HG03108 (cell line): ENCODE data around the gene SLC25A29.
A peak's percentile ranks its signal among the peaks of the same experiment; 100 is the strongest.

Source experiments
- ATAC-seq: cut with Tn5 transposase; IDR thresholded peaks from one replicate; pipeline ENCODE4 v1.9.1; 2021; ENCODE audit warnings: moderate library complexity; ENCODE audit not compliant: unreplicated experiment

The SLC25A29 gene

GRCh38 chr14:100332797-100333196, 26.6 kb upstream of the SLC25A29 start:
- peak; percentile 43 for ATAC-seq

DNA sequence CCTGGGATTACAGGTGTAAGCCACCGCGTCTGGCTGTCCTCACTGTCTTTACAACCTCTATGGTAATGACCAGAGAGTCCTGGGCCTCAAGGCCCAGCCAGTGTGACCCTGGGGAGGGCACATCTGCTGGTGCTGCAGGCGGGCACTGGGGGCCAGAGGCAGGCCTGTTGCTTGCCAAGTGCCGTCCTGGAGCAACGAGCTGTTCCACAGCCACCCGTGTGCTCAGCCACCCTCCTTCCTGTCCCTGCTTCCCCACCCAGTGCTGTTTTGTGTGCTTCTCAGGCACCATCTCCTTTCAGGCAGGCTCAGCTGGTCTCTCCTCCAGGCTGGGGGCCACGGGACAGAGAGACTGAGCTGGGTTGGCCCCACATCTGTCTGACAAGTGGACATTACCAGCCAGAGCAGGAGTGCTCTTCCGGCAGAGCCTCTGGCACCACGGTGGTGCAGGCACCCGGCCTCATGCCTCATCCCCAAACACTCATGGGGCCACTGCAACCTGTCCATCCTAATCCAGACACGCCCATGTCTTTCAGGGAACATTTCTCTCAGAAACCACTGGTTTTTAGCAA, 25.9 kb upstream of the SLC25A29 start:
- no peak for ATAC-seq

- ATAC-seq, result no peak
Observed at GRCh38 chr14:100330388-100330931, 24.2 kb upstream of the SLC25A29 start.

DNA sequence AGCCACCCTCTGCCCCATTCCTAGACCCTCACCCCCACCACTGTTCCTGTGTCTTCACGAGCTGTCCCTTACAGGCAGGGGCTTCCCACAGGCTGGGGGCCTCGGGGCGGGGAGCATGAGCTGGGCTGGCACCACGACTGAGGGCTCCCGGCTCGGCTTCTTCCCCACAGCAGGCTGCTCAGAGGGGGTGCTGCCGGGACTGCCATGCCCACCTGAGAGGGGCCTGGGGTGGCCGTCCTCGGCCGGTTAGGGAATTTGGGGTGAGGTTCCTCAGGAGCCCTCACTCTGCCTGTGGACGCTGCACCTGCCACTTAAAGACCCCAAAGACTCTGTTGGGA, 23.7 kb upstream of the SLC25A29 start:
- no peak for ATAC-seq

GRCh38 chr14:100329233-100330006, 23.2 kb upstream of the SLC25A29 start:
- no peak for ATAC-seq

DNA sequence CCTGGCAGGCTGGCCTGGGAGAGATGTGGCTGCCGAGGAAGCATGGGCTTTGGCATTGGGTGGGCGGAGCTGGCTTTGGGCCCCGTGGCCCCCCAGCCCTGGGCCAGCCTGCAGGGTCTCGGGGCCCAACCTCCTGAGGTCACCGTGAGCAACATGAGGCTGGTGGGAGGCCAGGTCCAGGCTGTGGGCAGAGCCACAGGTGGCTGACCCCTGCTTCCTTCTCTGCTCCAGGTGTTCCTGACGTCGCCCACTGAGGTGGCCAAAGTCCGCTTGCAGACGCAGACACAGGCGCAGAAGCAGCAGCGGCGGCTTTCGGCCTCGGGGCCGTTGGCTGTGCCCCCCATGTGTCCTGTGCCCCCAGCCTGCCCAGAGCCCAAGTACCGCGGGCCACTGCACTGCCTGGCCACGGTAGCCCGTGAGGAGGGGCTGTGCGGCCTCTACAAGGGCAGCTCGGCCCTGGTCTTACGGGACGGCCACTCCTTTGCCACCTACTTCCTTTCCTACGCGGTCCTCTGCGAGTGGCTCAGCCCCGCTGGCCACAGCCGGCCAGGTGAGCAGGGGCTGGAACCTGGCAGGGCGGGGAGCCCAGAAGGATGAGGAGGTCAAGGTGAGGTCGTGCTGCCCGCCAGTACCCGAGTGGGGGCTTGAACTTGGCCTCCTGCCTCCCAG, 22.4 kb upstream of the SLC25A29 start:
- no peak for ATAC-seq

GRCh38 chr14:100327128-100327527, 20.9 kb upstream of the SLC25A29 start:
- ATAC-seq, result no peak

DNA sequence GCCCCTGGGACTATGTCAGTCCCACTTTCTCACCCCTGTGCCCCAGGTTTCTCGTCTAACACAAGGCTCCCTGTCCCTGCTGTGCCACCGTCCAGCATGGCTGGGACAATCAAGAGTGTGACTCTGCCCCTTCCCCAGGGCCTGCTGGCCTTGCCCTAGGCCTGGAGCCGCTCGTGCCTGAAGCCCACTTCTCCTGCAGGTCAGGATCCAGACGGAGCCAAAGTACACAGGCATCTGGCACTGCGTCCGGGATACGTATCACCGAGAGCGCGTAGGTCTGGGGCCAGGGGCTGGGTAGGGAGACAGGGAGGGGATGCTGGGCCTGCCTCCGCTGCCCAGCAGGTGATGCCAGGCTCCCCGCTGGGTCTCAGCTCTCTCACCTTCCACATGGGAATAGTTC, 19.7 kb upstream of the SLC25A29 start:
- ATAC-seq, result no peak

DNA sequence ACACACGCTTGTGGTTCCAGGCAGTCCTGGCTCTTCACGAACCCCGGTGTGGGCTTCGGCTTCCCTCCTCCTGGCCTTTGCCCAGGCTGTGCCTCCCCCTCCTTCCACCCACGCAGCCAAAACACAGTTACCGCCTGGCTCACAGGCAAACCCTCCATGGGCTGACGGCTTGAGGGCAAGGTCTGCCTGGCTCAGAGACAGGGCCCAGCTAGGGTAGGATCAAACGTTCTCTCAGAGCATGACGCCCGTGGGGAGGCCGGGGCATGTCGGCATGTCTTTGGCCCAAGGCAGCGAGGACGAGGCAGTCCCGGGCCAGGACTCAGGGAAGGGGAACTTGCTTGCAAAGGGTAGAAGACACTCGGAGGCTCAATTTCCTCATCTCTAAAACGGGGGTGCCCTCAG, 19.0 kb upstream of the SLC25A29 start:
- ATAC-seq, result no peak

DNA sequence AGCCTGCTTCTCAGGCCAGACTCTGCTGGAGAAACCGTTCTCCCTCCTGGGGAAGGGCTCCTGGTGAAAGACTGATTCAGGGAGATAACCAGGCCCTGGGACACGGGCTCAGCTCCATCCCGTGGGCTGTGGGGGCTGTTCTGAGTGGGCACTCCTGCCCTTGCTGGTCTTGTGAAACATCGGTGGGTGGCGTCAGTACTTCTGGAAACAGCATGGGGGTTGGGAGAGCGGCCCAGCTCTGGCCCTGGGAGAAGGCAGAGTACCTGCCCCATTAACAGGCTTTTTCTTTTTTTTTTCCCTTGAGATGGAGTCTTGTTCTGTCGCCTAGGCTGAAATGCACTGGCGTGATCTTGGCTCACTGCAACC, 17.7 kb upstream of the SLC25A29 start:
- ATAC-seq, result no peak

DNA sequence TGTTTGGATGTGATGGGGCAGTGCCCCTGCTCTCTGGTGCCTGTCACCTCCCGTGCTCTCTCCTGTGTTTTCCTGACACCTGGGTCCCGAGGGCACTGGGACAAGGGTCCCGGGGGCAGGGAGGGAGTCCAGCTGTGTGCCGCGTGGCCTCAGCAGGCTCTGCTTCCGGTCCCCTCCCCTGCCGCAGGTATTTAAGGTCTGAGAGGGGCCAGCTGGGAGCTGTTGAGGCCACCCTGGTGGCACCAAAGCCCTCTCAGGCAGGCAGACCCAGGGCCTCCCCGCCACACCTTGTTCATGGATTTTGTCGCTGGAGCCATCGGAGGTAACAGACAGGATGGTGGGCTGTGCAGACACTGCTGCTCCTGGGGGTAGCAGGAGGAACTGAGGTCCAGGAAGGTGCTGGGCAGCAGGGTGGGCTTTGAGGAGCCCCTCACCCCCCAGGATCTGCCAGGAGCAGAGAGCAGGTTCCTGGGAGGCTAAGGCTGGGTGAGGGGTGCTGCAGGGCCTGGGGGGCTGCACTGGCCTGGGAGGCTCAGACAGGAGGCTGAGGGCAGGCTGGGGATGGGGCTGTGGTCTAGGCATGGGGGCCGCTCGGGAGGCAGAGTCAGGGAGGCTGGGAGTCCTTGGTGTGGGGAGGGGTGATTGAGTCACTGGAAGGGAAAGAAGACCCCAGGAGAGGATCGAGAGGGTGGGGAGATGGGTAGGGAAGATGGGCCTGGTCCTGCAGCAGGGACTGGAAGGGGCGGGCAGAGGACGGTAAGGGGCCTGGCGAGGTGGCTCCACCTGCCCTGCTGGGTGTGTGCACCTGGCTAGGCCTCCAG, 17.1 kb upstream of the SLC25A29 start, which contains the start of gene SLC25A47:
Gene SLC25A47, plus strand, starts transcription at position 219 of the 821 bp plus-strand sequence. Its CDS starts 76 bp downstream, at position 295.
- no peak for ATAC-seq

GRCh38 chr14:100322138-100322957, 16.1 kb upstream of the SLC25A29 start:
- ATAC-seq, result no peak

DNA sequence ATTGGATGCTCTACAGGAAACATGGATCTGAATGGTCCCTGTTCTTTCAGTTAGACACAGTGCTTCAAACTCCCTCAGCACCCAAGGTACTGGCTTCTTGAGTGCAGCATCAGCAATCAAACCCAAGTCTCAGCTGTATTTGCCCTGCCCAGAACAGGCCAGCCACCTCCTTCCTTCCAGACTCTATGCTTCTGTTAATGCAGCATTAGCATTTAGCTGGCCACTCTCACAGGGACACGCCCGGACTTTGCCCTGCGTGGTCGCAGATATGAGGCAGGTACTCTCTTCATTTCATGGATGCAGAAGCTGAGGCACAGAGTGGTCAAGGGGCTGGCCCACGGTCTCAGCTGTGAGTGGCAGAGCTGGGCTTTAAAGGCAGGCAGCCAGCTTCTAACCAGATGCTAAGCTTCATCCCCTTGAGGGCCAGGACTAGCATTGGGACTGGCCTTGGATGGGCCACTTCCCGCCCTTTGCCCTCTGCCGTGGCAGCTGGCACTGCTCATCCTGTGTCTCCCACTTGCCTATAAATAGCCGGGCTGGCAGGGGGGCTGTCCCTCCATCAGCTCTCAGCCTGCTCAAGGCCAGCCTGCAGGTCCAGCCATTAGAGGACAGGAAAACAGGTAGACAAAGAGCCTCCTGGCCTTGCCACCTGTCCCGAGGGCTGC, 15.4 kb upstream of the SLC25A29 start:
- no peak for ATAC-seq

DNA sequence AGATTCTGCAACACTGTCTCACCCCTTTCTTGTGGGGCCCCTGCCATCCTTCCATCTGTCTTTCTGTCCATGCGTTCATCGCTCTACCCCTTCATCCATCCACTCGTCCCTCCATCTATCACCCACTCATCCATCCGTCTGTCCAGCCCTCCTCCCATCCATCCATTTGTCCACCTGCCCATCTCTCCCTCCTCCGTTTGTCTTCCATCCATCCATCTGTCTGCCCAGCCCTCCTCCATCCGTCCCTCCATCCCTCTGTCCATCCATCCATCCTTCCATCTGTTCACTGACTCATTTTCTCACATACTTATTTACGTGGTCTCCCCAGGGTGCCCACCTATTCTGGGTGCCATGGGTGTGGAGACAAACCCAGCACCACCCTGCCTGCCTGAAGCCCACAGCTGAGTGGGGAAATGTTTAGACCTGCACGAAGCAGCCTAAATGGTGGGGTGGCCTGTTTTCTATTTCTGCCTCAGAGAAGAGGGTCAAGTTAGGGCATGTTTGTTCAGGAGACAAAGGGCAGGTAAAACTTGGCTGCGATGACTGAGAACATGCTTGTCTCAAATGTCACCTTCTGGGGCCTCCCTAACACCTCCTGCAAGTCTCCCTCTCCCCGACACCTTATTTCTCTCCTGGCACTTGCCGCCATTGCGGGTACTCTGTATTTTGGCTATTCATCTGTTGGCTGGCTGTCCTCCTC, 14.1 kb upstream of the SLC25A29 start:
- ATAC-seq, result no peak

DNA sequence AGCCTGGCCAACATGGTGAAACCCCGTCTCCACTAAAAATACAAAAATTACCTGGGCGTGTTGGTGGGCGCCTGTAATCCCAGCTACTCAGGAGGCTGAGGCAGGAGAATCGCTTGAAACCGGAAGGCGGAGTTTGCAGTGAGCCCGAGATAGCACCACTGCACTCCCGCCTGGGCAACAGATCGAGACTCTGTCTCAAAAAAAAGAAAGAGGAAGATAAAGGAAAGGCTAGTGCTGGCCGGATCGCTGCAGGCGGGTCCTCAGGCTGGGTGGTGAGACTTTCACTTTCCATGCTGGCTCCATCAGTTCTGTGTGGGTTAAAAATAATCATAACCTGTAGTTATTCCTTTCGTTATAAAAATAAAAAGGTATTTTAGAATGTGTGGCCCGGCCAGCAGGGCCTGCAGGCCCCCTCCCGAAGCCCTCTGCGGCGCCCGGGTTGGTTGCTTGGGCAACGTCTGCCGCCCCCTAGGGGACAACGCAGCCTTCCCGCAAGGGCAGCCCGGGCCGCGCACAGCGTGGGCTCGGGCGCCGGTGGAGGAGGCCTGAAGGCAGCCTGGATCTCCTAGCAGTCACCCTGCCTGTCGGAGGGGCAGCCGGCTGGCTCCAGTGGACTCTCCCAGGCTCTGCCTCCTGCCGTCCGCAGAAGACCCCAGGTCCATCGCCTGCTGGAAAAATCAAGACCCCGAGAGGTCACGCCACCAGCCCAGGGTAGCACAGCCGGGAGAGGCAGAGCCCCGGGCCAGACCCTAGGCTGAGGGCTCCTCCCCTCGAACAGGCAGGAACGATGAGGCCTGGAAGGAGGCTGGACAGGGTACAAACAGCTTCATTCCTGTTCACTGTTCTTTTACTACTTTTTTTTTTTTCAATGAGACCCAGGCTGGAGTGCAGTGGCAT, 11.9 kb upstream of the SLC25A29 start:
- peak; percentile 80 for ATAC-seq

DNA sequence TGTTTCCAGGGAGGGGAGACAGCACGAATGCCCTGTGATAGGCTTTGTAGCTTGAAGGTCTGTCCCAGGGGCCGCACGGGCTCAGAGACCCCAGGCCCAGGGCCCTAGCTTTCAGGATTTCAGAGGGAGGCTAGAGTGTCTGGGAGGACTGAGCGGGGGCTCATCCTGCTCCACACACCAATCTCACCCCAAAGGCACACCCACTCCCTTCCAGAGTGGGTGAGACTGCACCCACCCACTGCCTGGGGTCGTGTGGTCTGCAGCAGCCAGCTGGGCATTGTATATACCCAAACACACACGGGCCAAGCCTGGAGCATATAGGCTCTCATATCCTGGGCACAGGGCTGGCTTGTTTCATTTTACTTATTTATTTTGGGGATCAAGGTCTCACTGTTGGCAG, 11.1 kb upstream of the SLC25A29 start:
- ATAC-seq, result no peak

DNA sequence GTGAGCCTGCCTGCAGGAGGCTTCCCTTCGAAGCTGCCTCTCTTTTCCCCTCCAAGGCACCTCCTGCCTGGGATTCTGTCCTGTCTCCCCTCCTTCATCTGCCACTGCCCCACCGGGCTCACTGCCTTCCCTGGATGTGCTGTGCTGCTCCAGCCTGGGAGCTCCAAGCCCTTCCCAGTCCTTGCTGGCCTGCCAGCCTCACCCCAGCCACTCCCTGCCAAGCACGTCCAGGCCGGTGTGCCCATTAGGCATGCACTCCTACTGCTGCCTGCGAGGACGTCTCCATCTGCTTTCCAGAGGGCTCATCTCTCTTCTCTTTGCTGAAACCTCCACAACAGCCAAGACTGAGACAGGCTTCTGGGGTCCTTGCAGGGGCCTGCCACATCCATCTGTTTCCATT, 8.5 kb upstream of the SLC25A29 start:
- ATAC-seq, result no peak
